T-helper 1 cell treated with Interleukin-12 subunit alpha and Interleukin-12 subunit beta and Interleukin-4 antibody, amounts not matched to agents 30 ng/mL and 1 ng/mL, for 36 hours (primary cell): ENCODE measurements around the gene GRM1. TPM values are rescaled to one million over a fixed set of nuclear protein-coding genes. Genes with fewer than 3 reads are reported as not detected.

Experiments
- intact Hi-C: fragments of 100-400 bp; cut with micrococcal nuclease; formaldehyde crosslinking; loops from one replicate; pipeline ENCODE4 v1.15.1; 2024
- total RNA-seq: library from RNA; stranded (reverse); gene quantifications from 2 replicates; pipeline ENCODE4 v1.2.3, GENCODE V29; 2022

Gene GRM1
- total RNA-seq, 1 donor from 2014 or later: not detected

DNA sequence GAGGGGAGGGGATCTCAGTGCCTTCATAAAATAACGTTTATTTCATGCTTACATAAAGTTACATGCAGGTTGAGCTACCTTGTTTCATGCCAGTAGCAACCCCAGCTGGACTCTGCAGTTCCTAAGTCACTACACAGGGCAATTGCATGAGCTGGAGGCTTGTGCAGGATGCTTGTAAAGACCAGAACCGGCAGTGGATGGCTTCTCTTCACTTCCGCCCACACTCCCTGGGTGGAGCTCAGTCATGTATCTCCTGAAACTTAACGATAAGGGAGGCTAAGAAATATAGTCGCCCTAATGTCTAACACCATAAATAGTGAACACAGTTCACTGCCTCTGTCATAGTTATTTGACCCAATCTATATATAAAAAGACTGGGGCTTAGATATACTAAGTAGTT lies 415.3 kb downstream of the GRM1 start:
- intact Hi-C loops: no loop called here

DNA sequence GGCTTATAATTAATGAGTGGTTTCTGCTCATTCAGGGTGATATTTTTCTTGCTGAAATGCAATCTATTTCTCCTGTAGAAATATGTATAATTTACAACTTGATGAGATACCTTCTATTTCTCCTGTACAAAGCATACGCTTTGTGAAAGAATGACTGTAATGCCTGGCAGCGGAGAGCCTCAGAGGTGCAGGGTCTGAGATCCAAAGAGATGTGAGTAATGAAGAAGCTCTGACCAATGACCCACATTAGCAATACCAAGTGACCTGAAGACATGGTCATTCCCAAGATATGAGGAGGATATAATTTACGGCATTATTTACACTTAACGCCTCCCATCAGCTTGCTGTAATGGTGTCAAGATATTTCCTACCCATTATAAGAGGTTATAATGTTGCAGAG lies 416.4 kb downstream of the GRM1 start:
- intact Hi-C loops: no loop called here

- intact Hi-C loops: no loop called here
Observed at GRCh38 chr6:146456886-146457285, 428.0 kb downstream of the GRM1 start.

GRCh38 chr6:146460941-146461340 lies 432.1 kb downstream of the GRM1 start:
- intact Hi-C loops: no loop called here

DNA sequence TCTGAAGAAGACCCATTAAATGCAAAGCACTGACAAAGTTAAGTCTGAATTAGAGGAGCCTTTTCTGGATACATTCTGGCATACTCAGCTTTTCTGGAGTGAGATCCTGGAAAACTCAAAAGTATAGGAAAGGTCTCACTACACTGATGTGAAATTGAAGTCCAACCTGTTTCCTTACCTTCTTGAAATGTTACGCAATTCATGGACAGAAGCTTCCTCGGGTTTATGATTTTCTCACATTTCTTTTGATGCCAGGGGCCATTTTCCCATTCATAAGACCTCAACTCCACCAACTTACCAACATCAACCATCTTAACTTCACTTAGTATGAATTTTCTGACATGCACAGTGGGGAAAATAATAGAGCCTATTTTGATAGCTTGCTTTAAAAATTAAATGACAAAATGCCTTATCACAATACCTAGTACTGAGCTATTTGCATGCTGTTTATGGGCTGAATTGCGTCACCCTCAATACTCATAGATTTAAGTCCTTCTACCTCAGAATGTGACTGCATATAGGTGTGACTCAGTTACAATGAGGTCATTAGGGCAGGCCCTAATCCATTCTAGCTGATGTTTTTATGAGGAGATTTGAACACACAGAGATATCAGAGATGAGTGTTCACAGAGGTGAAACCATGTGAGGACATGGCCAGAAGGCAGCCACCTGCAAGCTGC lies 441.4 kb downstream of the GRM1 start:
- intact Hi-C loops: no loop called here

- intact Hi-C loops: no loop called here
Observed at GRCh38 chr6:146472918-146473317, 444.1 kb downstream of the GRM1 start.

DNA sequence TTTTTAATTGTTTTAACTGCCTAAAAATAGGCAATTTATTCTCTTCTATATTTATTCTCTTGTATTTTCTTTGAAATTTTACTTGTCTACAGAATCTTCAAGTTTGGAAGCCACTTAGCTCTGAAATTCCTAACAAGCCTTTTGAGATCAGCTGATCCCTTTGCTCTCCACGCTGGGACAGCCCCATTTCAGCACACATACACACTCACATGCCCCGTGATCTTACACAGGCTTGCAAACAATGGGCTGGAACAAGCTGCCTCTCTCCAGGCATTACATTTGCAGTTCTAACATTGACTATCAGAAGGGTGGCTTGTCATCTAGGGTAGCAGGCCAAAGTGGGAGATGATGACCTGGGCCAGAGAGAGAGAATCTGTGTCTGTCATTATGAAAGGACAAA lies 452.7 kb downstream of the GRM1 start:
- intact Hi-C loops: no loop called here

- intact Hi-C loops: no loop called here
Observed at GRCh38 chr6:146484411-146484810, 455.5 kb downstream of the GRM1 start.

Other genes starting within 250 kb of the GRM1 start
- 5.4 and 5.6 TPM in 2 replicates for gene FBXO30, start 214.3 kb upstream of the GRM1 start, total RNA-seq
- 18.4 and 23.4 TPM in 2 replicates for gene SHPRH, start 64.7 kb upstream of the GRM1 start, total RNA-seq